Glutamatergic neuron (in vitro differentiated cells): ENCODE data around the gene BNIP5. TPM values are rescaled to one million over a fixed set of nuclear protein-coding genes. Genes with fewer than 3 reads are reported as not detected.

Experiments used
- DNase-seq: peaks from one replicate; pipeline ENCODE4 v3.0.0; 2022
- H3K27ac Mint-ChIP-seq: one replicate; pipeline ENCODE4 v1.8.0; 2020; ENCODE audit warnings: mild to moderate bottlenecking, mixed read lengths, inconsistent platforms; ENCODE audit not compliant: unreplicated experiment
- H3K27me3 Mint-ChIP-seq: one replicate; pipeline ENCODE4 v1.8.0; 2020; ENCODE audit warnings: mild to moderate bottlenecking, moderate library complexity, mixed read lengths, inconsistent platforms; ENCODE audit not compliant: unreplicated experiment
- H3K36me3 Mint-ChIP-seq: one replicate; pipeline ENCODE4 v1.8.0; 2020; ENCODE audit warnings: mild to moderate bottlenecking, mixed read lengths, inconsistent platforms; ENCODE audit not compliant: unreplicated experiment
- H3K4me1 Mint-ChIP-seq: one replicate; pipeline ENCODE4 v1.8.0; 2020; ENCODE audit warnings: mild to moderate bottlenecking, low read depth, mixed read lengths, inconsistent platforms; ENCODE audit not compliant: unreplicated experiment
- H3K4me3 Mint-ChIP-seq: one replicate; pipeline ENCODE4 v1.8.0; 2020; ENCODE audit warnings: mild to moderate bottlenecking, mixed read lengths, inconsistent platforms; ENCODE audit not compliant: unreplicated experiment
- H3K9me3 Mint-ChIP-seq: one replicate; pipeline ENCODE4 v1.8.0; 2020; ENCODE audit warnings: mild to moderate bottlenecking, moderate library complexity, mixed read lengths, inconsistent platforms; ENCODE audit not compliant: unreplicated experiment
- CTCF ChIP-seq: fragments of 200-600 bp; sonication (generic); IDR thresholded peaks from one replicate; pipeline ENCODE4 v1.5.0; 2021; ENCODE audit not compliant: partially characterized antibody, unreplicated experiment
- total RNA-seq: library from RNA; stranded (reverse); fragmentation: NEBNext Ultra II Directional; extraction: Animal tissue kit (Norgen Biotek cat#: 25700); gene quantifications from one replicate; pipeline ENCODE4 v1.2.1, GENCODE V29; 2021; ENCODE audit not compliant: unreplicated experiment

The BNIP5 gene
- total RNA-seq, 1 donor from 2014 or later: not detected

GRCh38 chr6:36277946-36278470, 58.7 kb downstream of the BNIP5 start:
- no peaks in the 10 kb centered on the region for H3K36me3 Mint-ChIP-seq
- H3K27ac Mint-ChIP-seq: no peak overlapping the region
- H3K4me3 Mint-ChIP-seq: no peak overlapping the region
- DNase-seq: no peak
- no peak for TF ChIP-seq CTCF
- peaks cover 3% of the 10 kb centered on the region for H3K27me3 Mint-ChIP-seq
- H3K4me1 Mint-ChIP-seq: no peaks in the 10 kb centered on the region
- H3K9me3 Mint-ChIP-seq: peaks cover 3% of the 10 kb centered on the region

- H3K4me3 Mint-ChIP-seq: no peak overlapping the region
- no peak for DNase-seq
- no peak for TF ChIP-seq CTCF
- no peaks in the 10 kb centered on the region for H3K4me1 Mint-ChIP-seq
- H3K27me3 Mint-ChIP-seq: peaks cover 2% of the 10 kb centered on the region
- no peak overlapping the region for H3K27ac Mint-ChIP-seq
- no peaks in the 10 kb centered on the region for H3K36me3 Mint-ChIP-seq
- peaks cover 3% of the 10 kb centered on the region for H3K9me3 Mint-ChIP-seq
These were observed 59.8 kb downstream of the BNIP5 start for GRCh38 chr6:36276581-36277536.

- DNase-seq: no peak
- H3K27ac Mint-ChIP-seq: no peak overlapping the region
- H3K9me3 Mint-ChIP-seq: peaks cover 3% of the 10 kb centered on the region
- H3K4me1 Mint-ChIP-seq: no peaks in the 10 kb centered on the region
- H3K27me3 Mint-ChIP-seq: peaks cover 2% of the 10 kb centered on the region
- no peaks in the 10 kb centered on the region for H3K36me3 Mint-ChIP-seq
- no peak for TF ChIP-seq CTCF
- H3K4me3 Mint-ChIP-seq: no peak overlapping the region
These were observed 62.7 kb downstream of the BNIP5 start for GRCh38 chr6:36273802-36274514.

GRCh38 chr6:36273067-36273466, 63.6 kb downstream of the BNIP5 start:
- Mint-ChIP-seq H3K27ac (no peak overlapping the region), H3K4me3 (no peak overlapping the region), H3K9me3 (peaks cover 3% of the 10 kb centered on the region), H3K27me3 (peaks cover 2% of the 10 kb centered on the region), H3K4me1 (no peaks in the 10 kb centered on the region), H3K36me3 (peaks cover 2% of the 10 kb centered on the region)
- DNase-seq: no peak
- no peak for TF ChIP-seq CTCF
